Heart left ventricle (tissue), 13 donors: ENCODE measurements around the gene CABLES2.

Experiments
- CTCF ChIP-seq, 12 donors: fragments of 200-600 bp; sonication (generic) in 4 of 12; IDR thresholded peaks; one replicate each; pipeline versions ENCODE4 v1.5.0 to v1.8.0; 2018 to 2022; ENCODE audit warnings: antibody characterized with exemption in 12 of 12, mild to moderate bottlenecking in 5 of 12
- POLR2A ChIP-seq, 2 donors: fragments of 450-650 bp; IDR thresholded peaks; one replicate each; pipeline ENCODE4 v1.6.1; 2017; ENCODE audit warnings: antibody characterized with exemption in 2 of 2, mild to moderate bottlenecking in 2 of 2, moderate library complexity in 2 of 2
- donor health status: ischemic (EF 13 %, LVEDD 7.1; RV severe dilation, severe dysfunction).
- donor health status: DM: no; HTN: yes; CAD: no.
- donor health status: DM: no; HTN: no; CAD: no.
- donor health status: ischemic (EF 25% LVEDD 6.9; RV normal size, moderate dysfunction).
- donor health status: ischemic (EF 25% LVEDD 5.7; RV mildly dilated, moderate dysfunction).
- donor health status: ischemic (EF 35%, LVEDD 5.7; RV mildly dilated, moderate dysfunction).
- donor health status: nonischemic (EF 11% LVEDD 7.7; RV severe dilation, severe dysfunction).
- donor health status: DM: yes; HTN: yes; CAD: no.
- donor health status: PGD.
- donor health status: ischemic (EF 29% LVEDD 5.4; RV normal size, mild dysfunction).
- donor health status: nonischemic (EF 23%, LVEDD 6.1; RV moderate dilation, normal function).

DNA sequence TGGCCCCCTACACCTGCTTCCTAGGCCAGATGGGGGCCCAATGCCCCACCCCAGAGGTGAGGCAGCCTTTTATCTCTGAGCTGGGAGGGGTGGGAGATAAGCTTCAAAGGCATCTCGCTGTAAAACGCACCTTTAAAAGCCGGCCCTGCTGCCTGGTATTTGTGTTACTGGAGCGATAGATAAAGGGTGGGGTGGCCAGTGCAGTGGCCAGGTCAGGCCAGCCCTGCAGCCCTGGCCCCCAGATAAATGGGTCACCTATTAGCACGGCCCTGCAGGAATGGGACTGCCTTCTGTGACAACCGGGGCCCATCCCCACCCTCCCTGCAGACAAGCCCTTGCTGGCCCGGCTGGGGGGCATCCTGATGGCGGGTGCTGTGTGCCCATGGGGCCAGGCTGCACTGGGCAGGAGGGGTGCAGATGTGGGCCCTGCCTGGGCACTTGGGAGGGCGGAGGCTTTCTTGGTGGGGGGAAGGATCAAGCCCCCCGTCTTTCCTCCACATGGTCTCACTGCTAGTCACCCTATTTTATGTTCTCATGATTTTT is 23.3 kb upstream of the CABLES2 start:
- TF ChIP-seq CTCF (IDR thresholded peaks at IDR 0.05) (no peak), POLR2A (IDR thresholded peaks at IDR 0.05) (no peak)
